ENCODE data around the gene LHPP.

The LHPP gene

GRCh38 chr10:124557648-124558338 is 96.2 kb downstream of the LHPP start:
- DNase-seq (ENCODE audit: low read depth), result no peak

- DNase-seq (ENCODE audit: low read depth), result no peak
Observed at GRCh38 chr10:124558339-124559321, 97.0 kb downstream of the LHPP start.

- no peak for DNase-seq (ENCODE audit: low read depth)
Observed at GRCh38 chr10:124559372-124560132, 97.9 kb downstream of the LHPP start.

GRCh38 chr10:124560377-124561105 is 98.9 kb downstream of the LHPP start:
- no peak for DNase-seq (ENCODE audit: low read depth)

DNA sequence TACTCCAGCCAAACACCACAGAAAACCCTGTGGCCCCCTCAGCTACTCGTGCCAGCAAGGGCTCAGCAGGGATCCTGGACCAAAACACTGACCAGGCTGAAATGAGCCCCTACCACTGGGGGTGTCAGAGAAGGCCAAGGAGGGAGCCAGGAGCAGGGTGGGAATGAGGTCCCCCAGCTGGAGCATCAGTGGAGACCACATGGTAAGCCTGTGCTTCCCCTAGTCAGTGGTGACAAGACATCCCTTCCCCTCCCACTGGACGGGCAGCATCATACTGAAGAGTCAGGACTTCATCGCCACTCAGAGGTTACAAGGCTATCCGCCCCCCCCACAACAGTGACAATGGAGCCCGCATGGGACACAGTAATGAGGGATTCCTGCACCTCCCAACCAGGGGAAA is 99.6 kb downstream of the LHPP start:
- DNase-seq (ENCODE audit: low read depth), result no peak

GRCh38 chr10:124562425-124563060 is 100.9 kb downstream of the LHPP start:
- DNase-seq (ENCODE audit: low read depth), result no peak

GRCh38 chr10:124563320-124564040 is 101.9 kb downstream of the LHPP start:
- no peak for DNase-seq (ENCODE audit: low read depth)

DNA sequence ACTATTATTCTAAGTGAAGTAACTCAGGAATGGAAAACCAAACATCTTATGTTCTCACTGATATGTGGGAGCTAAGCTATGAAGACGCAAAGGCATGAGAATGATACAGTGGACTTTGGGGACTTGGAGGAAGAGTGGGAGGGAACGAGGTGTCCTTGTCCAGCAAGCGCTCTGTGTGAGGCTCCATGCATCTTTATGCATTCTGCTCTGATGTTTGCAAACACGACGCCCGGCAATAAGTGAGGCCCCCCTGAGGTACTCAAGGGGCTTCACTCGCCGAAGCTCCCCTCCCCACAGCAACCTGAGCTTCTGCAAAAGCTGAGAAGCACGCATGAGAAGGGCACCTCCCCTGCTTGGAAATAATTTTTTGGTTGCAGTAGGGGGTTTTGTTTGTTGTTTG is 103.3 kb downstream of the LHPP start:
- DNase-seq (ENCODE audit: low read depth), result no peak

DNA sequence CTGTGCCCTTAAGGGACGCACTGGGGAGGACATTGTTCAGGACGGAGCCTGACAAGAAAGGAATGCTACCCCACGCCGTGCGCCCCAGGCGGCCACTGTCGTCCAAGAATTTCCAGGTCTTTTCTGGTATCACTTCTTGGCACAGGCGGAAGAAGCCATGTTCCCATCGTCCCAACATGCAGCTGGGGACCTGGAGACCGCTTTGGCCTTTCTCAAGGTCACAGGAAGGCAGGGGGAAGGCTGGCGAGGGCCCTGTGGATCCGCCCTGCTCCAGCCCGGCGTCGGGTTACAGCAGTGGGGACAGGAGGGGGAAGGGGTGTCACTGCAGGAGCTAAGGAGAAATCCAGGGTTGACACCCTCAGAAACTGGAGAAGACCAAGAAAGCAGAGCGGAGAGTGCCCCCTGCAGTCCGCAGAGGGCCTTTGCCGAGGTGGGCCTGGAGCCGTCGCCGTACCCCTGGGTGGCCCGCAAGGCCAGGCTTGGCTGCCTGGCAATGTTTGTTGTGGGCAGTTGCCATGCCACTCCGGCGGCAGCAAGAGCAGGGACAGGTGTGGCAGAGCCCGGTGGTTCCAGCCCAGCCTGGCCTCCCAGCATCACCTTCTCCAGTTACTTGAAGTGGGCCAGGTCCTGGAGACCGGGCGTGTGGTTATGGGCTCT is 104.1 kb downstream of the LHPP start:
- no peak for DNase-seq (ENCODE audit: low read depth)

- no peak for DNase-seq (ENCODE audit: low read depth)
Observed at GRCh38 chr10:124566222-124566888, 104.7 kb downstream of the LHPP start.

DNA sequence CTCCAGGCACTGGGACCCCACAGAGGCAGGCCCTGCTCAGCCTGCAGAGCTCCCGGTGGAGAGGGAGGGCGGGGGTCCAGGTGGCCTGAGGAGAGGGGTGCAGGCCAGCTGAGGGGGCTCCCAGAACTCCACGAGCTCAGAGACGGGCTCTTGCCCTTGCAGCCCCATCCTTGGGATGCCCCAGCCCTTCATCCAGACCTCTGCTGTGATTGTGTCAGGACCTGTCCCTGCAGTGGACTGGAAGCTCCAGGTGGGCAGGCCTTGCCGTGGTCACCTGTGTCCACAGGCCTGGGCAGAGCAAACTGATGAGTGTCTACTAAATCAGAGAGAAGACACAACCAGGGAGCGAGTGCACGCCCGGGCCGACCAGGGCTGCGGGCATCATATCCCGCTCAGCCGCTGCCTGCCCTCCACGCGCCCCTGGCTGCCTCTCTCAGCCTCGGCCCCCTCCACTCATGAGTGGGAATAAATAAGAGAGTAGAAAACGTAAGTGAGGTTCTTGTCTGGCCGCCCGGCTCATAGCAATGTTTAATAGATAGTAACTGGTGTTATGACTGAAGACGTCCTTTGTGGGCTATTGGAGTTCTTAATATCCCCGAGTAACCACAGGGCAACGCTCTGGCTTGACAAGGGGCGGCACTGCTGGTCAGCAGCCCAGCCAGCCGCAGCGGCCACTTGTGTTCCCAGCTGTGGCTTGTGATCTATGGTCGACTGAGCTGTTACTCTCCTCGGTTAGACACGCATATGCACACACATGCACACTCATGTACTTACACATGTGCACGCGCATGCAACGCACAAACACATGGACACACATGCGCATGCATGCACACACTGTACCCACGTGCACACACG is 105.6 kb downstream of the LHPP start:
- no peak for DNase-seq (ENCODE audit: low read depth)

- DNase-seq (ENCODE audit: low read depth), result no peak
Observed at GRCh38 chr10:124568339-124568738, 106.7 kb downstream of the LHPP start.

GRCh38 chr10:124568848-124569622 is 107.4 kb downstream of the LHPP start:
- DNase-seq (ENCODE audit: low read depth), result no peak

DNA sequence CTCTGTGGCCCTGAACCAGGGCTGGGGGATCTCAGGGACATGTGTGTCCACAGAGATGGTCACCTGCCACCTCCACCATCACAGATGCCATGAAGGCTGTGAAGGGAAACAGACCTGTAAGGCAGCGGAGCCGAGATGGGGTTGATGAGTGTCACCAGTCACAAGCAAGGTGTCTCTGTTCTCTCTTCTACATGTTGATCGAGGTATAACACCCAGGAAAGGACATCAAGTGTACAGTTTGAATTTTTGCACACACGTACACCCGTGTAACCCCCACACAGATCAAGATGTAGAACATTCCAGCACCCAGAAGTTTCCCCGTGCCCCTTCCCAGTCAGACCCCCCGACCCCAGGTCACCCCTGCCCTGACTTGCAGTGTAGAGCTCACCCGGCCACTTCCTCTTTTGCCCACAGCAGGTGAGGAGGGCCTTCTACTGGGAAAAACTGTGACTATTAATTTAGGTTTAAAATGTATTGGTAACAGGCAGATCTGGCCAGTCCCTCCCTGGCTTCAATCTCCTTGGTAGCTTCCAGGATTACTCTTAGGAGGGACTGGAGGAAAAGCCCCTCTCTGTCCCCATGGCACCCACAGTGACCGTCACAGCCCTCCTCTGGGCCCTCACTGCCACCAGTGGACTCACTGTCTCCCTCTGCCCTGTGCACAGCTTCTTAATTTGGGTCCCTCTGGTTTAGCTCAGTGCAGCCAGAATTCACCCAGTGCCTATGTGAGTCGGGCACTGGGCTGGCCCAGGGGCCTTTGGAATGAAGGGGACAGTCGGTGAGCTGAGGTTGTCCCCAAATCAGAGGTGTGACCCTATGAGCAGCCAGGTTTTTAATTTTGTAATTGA is 108.2 kb downstream of the LHPP start:
- no peak for DNase-seq (ENCODE audit: low read depth)

GRCh38 chr10:124570646-124571045 is 109.0 kb downstream of the LHPP start:
- DNase-seq (ENCODE audit: low read depth), result no peak

DNA sequence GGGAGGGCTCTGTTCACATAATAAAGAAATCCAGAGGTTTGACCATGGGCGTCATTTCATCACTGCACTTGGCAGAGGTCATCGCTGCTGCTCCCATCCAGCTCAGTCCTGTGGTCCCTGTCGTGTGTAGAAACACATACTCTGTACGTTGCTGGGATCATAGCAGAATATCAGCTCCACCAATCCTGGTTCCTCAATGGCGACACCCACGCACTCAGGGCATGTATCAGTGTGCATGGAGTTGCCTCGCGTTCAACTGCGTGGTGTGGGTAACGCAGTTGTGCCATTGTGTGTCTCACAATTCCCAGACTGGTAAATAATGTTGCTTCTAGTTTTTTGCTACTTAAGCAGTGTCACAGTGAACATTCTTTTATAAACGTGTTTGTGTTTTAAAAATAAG is 111.1 kb downstream of the LHPP start:
- DNase-seq (ENCODE audit: low read depth), result no peak
